T-cell (primary cell): ENCODE data around the gene PDRG1. TPM values are rescaled to one million over a fixed set of nuclear protein-coding genes. Genes with fewer than 3 reads are reported as not detected.

Source experiments
- ATAC-seq, 4 experiments: fragments of 200-7000 bp in 3 of 4; fragments of 150-1000 bp in 1 of 4; cut with Tn5 transposase; replicated peaks in 1 of 4; 1 replicate in 3 of 4; 2 replicates in 1 of 4; pipeline ENCODE4 v1.10.0; 2021; ENCODE audit warnings: moderate library complexity in 3 of 4, mild to moderate bottlenecking in 2 of 4, moderate number of reproducible peaks in 1 of 4
- CTCF ChIA-PET, 2 donors: fragments of 300-600 bp; sonication (Branson Sonifier 250); formaldehyde crosslinking; loops; one replicate each; lab custom pipeline; 2022; ENCODE audit warnings: antibody characterized with exemption in 2 of 2; lab: Charles Lee
- POLR2A ChIA-PET, 2 donors: fragments of 300-600 bp; sonication (Branson Sonifier 250); formaldehyde crosslinking; loops; one replicate each; lab custom pipeline; 2022; ENCODE audit warnings: antibody characterized with exemption in 2 of 2; lab: Charles Lee
- DNase-seq, 35 experiments: peaks; one replicate each; pipeline versions ENCODE4 v3.0.0 to v3.0.0-alpha.2; 2013 to 2023
- H3K27ac ChIP-seq: one replicate; pipeline ENCODE4 v1.5.1; 2013; ENCODE audit warnings: low read length
- H3K27me3 ChIP-seq, 2 experiments: replicated peaks in 1 of 2; 1 replicate in 1 of 2; 2 replicates in 1 of 2; pipeline versions ENCODE4 v1.6.1 to v1.7.0; 2013; ENCODE audit warnings: low read length in 1 of 2, mixed read lengths in 1 of 2; ENCODE audit not compliant: control insufficient read depth in 2 of 2, insufficient read depth in 2 of 2; ENCODE audit errors: extremely low read depth in 1 of 2
- H3K36me3 ChIP-seq, 2 donors: 1 replicate in 1 of 2; 2 replicates in 1 of 2; pipeline versions ENCODE4 v1.6.1 to v1.7.0; 2013; ENCODE audit warnings: low read length in 1 of 2; ENCODE audit not compliant: control insufficient read depth in 2 of 2, insufficient read depth in 1 of 2; ENCODE audit errors: extremely low read depth in 1 of 2
- H3K4me1 ChIP-seq, 2 experiments: 1 replicate in 1 of 2; 2 replicates in 1 of 2; pipeline versions ENCODE4 v1.6.1 to v1.7.0; 2013; ENCODE audit warnings: low read length in 2 of 2, mixed read lengths in 1 of 2; ENCODE audit not compliant: insufficient read depth in 2 of 2, control insufficient read depth in 1 of 2; ENCODE audit errors: extremely low read depth in 1 of 2
- H3K4me3 ChIP-seq, 2 donors: 1 replicate in 1 of 2; 2 replicates in 1 of 2; pipeline versions ENCODE4 v1.5.1 to v1.7.0; 2013; ENCODE audit warnings: mild to moderate bottlenecking in 2 of 2, low read length in 1 of 2, moderate library complexity in 1 of 2; ENCODE audit not compliant: control insufficient read depth in 1 of 2; ENCODE audit errors: extremely low read depth in 1 of 2
- H3K9me3 ChIP-seq: 2 replicates; pipeline ENCODE4 v1.7.0; 2013
- H3K27ac Mint-ChIP-seq, 2 donors: one replicate each; pipeline ENCODE4 v1.8.0; 2020 to 2021; ENCODE audit warnings: mild to moderate bottlenecking in 2 of 2, mixed read lengths in 2 of 2
- H3K27me3 Mint-ChIP-seq, 2 donors: one replicate each; pipeline ENCODE4 v1.8.0; 2021 to 2022; ENCODE audit warnings: mixed read lengths in 2 of 2
- H3K36me3 Mint-ChIP-seq: one replicate; pipeline ENCODE4 v1.8.0; 2021; ENCODE audit warnings: mixed read lengths
- H3K4me1 Mint-ChIP-seq, 3 donors: one replicate each; pipeline ENCODE4 v1.8.0; 2020 to 2022; ENCODE audit warnings: mixed read lengths in 3 of 3, mild to moderate bottlenecking in 1 of 3
- H3K4me3 Mint-ChIP-seq, 3 donors: one replicate each; pipeline ENCODE4 v1.8.0; 2020 to 2022; ENCODE audit warnings: mild to moderate bottlenecking in 3 of 3, mixed read lengths in 3 of 3, moderate library complexity in 3 of 3
- H3K9me3 Mint-ChIP-seq, 3 donors: one replicate each; pipeline ENCODE4 v1.8.0; 2020 to 2022; ENCODE audit warnings: mixed read lengths in 3 of 3
- WGBS: methylation state at CpG from one replicate; pipeline ENCODE4 v1.1.5; 2013; ENCODE audit warnings: missing lambda C conversion rate; ENCODE audit not compliant: insufficient coverage; 5-methylcytosine and 5-hydroxymethylcytosine counted together
- total RNA-seq, 35 experiments: library from RNA in 6 of 35; stranded (reverse) in 6 of 35; fragments of 120-200 nt in 1 of 35; gene quantifications; one replicate each; pipeline versions ENCODE4 v1.2.1 to v1.2.4 and lab custom pipeline; 2013 to 2026

Gene PDRG1
- total RNA-seq, 5 donors from 2014 or later (not counting 1 experiment from before 2014, with no cell fraction given): 7.5 to 14.5 (median 11.6) TPM

DNA sequence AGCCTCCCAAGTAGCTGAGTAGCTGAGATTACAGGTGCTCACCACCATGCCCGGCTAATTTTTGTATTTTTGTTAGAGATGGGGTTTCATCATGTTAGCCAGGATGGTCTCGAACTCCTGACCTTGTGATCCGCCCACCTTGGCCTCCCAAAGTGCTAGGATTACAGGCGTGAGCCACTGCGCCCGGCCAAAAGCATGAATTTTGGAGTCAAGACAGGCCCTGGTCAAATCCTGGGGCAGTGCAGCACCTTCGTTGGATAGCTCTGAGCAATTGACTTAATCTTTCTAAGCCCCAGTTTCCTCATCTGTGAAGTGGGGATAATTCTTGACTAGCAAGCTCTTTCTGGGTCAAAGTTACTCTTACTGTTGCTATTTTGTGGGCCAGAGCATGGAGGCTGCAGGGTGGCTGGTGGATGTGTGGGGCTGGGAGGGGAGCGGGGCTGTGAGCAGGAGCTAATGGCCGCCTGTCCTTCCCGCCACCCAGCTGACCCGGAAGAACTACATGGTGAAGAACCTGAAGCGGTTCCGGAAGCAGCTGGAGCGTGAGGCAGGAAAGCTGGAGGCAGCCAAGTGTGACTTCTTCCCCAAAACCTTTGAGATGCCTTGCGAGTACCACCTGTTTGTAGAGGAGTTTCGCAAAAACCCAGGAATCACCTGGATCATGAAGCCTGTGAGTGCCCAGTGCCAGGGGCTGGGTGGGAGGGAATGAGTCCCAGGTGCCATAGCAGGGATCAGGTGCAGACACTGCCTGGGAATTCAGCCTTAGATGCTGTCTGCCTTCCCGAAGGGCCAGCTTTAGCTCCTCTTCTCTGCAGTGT is 42.4 kb downstream of the PDRG1 start:
- Mint-ChIP-seq H3K4me1 (no peaks in the 10 kb centered on the region), H3K27ac (no peak overlapping the region), H3K4me3 (no peak overlapping the region), H3K9me3 (no peaks in the 10 kb centered on the region), H3K36me3 (no peaks in the 10 kb centered on the region), H3K27me3 (peaks cover 0 to 8% of the 10 kb centered on the region in 2 donors)
- 86% methylated on average over 14 of the region's 17 CpGs for WGBS
- no peak for ATAC-seq
- Histone ChIP-seq H3K4me3 (no peak overlapping the region), H3K36me3 (no peaks in the 10 kb centered on the region), H3K27me3 (peaks cover 0 to 16% of the 10 kb centered on the region in 2 experiments), H3K4me1 (no peaks in the 10 kb centered on the region), H3K9me3 (no peaks in the 10 kb centered on the region), H3K27ac (no peak overlapping the region)
- ChIA-PET CTCF (no interaction called here), POLR2A (no interaction called here)
- DNase-seq: no peak

DNA sequence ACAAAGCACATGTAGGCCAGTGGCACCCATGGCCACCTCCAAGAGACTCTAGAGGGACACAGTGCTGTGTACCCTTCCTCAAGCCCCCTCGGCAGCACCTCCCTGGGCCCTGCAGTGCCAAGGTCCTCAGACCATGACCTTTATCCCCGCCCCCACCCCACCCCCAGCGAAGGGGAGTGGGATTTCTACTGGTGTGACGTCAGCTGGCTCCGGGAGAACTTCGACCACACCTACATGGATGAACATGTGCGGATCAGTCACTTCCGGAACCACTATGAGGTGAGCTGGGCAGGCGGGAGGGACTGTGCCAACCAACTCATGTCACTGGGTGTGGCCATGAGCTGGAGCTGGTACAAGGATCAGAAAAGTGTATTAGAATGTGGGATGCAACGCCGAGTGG is 43.4 kb downstream of the PDRG1 start:
- ATAC-seq: no peak
- no peak overlapping the region for H3K4me3 Mint-ChIP-seq
- ChIA-PET CTCF (no interaction called here), POLR2A (interaction anchor here in 1 of 2 donors (0.6 kb wide), 1 partner anchor 36 kb away, joined by 6 read pairs; no protein-coding TSS in a partner anchor)
- H3K27ac Mint-ChIP-seq: peak overlapping the region in 1 of 2 donors; percentile 42
- DNase-seq: no peak
- no peaks in the 10 kb centered on the region for H3K4me1 ChIP-seq
- H3K27me3 Mint-ChIP-seq: peaks cover 0 to 6% of the 10 kb centered on the region in 2 donors
- H3K27ac ChIP-seq: no peak overlapping the region
- no peaks in the 10 kb centered on the region for H3K9me3 ChIP-seq
- H3K36me3 Mint-ChIP-seq: no peaks in the 10 kb centered on the region
- H3K27me3 ChIP-seq: peaks cover 0 to 19% of the 10 kb centered on the region in 2 experiments
- no peak overlapping the region for H3K4me3 ChIP-seq
- WGBS: 97% methylated on average over 4 of the region's 11 CpGs
- no peaks in the 10 kb centered on the region for H3K4me1 Mint-ChIP-seq
- no peaks in the 10 kb centered on the region for H3K36me3 ChIP-seq
- H3K9me3 Mint-ChIP-seq: no peaks in the 10 kb centered on the region

GRCh38 chr20:31908016-31908415 is 43.8 kb downstream of the PDRG1 start:
- peaks cover 0 to 6% of the 10 kb centered on the region in 2 donors for H3K27me3 Mint-ChIP-seq
- ATAC-seq: no peak
- Histone ChIP-seq H3K9me3 (no peaks in the 10 kb centered on the region), H3K27me3 (peaks cover 0 to 19% of the 10 kb centered on the region in 2 experiments), H3K36me3 (no peaks in the 10 kb centered on the region), H3K27ac (no peak overlapping the region), H3K4me1 (no peaks in the 10 kb centered on the region), H3K4me3 (no peak overlapping the region)
- no peak overlapping the region for H3K27ac Mint-ChIP-seq
- H3K36me3 Mint-ChIP-seq: no peaks in the 10 kb centered on the region
- H3K4me3 Mint-ChIP-seq: no peak overlapping the region
- no peaks in the 10 kb centered on the region for H3K9me3 Mint-ChIP-seq
- no peaks in the 10 kb centered on the region for H3K4me1 Mint-ChIP-seq
- no peak for DNase-seq
- POLR2A ChIA-PET: no interaction called here
- WGBS: 57% methylated on average over 5 of the region's 5 CpGs
- CTCF ChIA-PET: no interaction called here

DNA sequence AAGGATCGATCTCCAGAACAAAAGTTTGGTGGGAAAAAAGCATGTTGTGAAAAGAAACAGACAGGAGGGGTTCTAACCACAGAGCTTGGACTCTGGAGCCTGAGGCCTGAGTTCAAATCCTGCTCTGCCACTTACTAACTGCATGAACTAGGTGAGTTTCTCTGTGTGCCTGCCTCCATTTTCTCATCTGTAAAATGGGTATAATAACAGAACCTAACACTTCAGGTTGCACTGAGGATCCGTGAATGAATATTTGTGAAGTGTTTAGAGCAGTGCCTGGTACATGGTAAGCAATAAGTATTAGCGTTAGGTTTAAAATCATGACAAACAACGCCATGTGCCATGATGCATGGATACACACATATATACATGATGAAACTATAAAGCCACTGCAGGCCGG is 44.8 kb downstream of the PDRG1 start:
- H3K27ac ChIP-seq: no peak overlapping the region
- H3K27me3 Mint-ChIP-seq: peaks cover 0 to 6% of the 10 kb centered on the region in 2 donors
- no peak overlapping the region for H3K4me3 Mint-ChIP-seq
- ChIA-PET CTCF (no interaction called here), POLR2A (no interaction called here)
- no CpG with 5 or more reads among the region's 5 CpGs for WGBS
- H3K27ac Mint-ChIP-seq: no peak overlapping the region
- peaks cover 0 to 17% of the 10 kb centered on the region in 2 experiments for H3K27me3 ChIP-seq
- H3K9me3 ChIP-seq: no peaks in the 10 kb centered on the region
- no peaks in the 10 kb centered on the region for H3K9me3 Mint-ChIP-seq
- H3K4me3 ChIP-seq: no peak overlapping the region
- no peaks in the 10 kb centered on the region for H3K4me1 ChIP-seq
- DNase-seq (no peak), ATAC-seq (no peak)
- no peaks in the 10 kb centered on the region for H3K36me3 ChIP-seq
- no peaks in the 10 kb centered on the region for H3K36me3 Mint-ChIP-seq
- H3K4me1 Mint-ChIP-seq: no peaks in the 10 kb centered on the region

- Histone ChIP-seq H3K36me3 (no peaks in the 10 kb centered on the region), H3K9me3 (no peaks in the 10 kb centered on the region), H3K27ac (no peak overlapping the region), H3K4me3 (no peak overlapping the region), H3K4me1 (no peaks in the 10 kb centered on the region), H3K27me3 (peaks cover 0 to 20% of the 10 kb centered on the region in 2 experiments)
- no peak for ATAC-seq
- Mint-ChIP-seq H3K9me3 (no peaks in the 10 kb centered on the region), H3K27ac (no peak overlapping the region), H3K27me3 (peaks cover 0 to 6% of the 10 kb centered on the region in 2 donors), H3K4me1 (no peaks in the 10 kb centered on the region), H3K4me3 (no peak overlapping the region), H3K36me3 (no peaks in the 10 kb centered on the region)
- CTCF ChIA-PET: interaction anchor here in 1 of 2 donors (0.6 kb wide), 1 partner anchor 766 kb away, joined by 3 read pairs; no protein-coding TSS in a partner anchor
- DNase-seq: no peak
- POLR2A ChIA-PET: no interaction called here
- 100% methylated on average over 4 of the region's 5 CpGs for WGBS
Measured at GRCh38 chr20:31906001-31906400, 45.8 kb downstream of the PDRG1 start.

GRCh38 chr20:31903627-31904386 is 48.0 kb downstream of the PDRG1 start:
- no peak overlapping the region for H3K27ac ChIP-seq
- H3K4me3 ChIP-seq: no peak overlapping the region
- ATAC-seq: no peak
- H3K9me3 Mint-ChIP-seq: no peaks in the 10 kb centered on the region
- no peaks in the 10 kb centered on the region for H3K4me1 ChIP-seq
- no peak for DNase-seq
- peaks cover 8 to 14% of the 10 kb centered on the region in 2 donors for H3K27me3 Mint-ChIP-seq
- ChIA-PET CTCF (no interaction called here), POLR2A (interaction anchor here in 1 of 2 donors (0.5 kb wide), 1 partner anchor 145 kb away, joined by 7 read pairs; no protein-coding TSS in a partner anchor)
- WGBS: 40% methylated on average over 1 of the region's 1 CpG
- no peak overlapping the region for H3K4me3 Mint-ChIP-seq
- no peaks in the 10 kb centered on the region for H3K36me3 ChIP-seq
- H3K27me3 ChIP-seq: peaks cover 0 to 25% of the 10 kb centered on the region in 2 experiments
- H3K27ac Mint-ChIP-seq: no peak overlapping the region
- H3K36me3 Mint-ChIP-seq: no peaks in the 10 kb centered on the region
- H3K4me1 Mint-ChIP-seq: no peaks in the 10 kb centered on the region
- no peaks in the 10 kb centered on the region for H3K9me3 ChIP-seq
